HG02759 (cell line): Measurements from ENCODE around the gene C2CD2.

Experiments
- ATAC-seq: cut with Tn5 transposase; IDR thresholded peaks from one replicate; pipeline ENCODE4 v1.9.1; 2021; ENCODE audit warnings: mild to moderate bottlenecking, moderate library complexity; ENCODE audit not compliant: unreplicated experiment

Gene C2CD2

GRCh38 chr21:41916888-41917433 is 36.9 kb downstream of the C2CD2 start:
- ATAC-seq: no peak

- no peak for ATAC-seq
Measured at GRCh38 chr21:41914965-41915364, 38.9 kb downstream of the C2CD2 start.

DNA sequence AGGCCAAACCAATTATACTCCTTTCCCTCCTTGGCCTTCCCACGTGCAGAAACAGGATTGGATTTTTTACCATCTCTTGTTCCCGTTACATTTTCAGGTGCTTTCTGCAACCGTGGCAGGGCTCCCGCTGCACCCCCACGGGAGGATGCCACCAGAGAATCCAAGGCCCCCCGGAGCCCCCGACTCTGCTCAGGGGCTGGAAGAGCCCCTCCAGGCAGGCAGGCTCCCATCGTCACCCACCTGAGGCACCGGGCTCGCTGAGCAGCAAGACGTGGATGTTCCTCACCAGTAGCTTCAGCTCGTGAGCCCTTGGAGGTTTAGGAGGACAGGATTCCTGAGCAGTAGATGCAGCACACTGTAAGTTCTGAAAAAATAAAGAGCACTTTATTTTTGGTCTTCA is 39.5 kb downstream of the C2CD2 start:
- no peak for ATAC-seq

DNA sequence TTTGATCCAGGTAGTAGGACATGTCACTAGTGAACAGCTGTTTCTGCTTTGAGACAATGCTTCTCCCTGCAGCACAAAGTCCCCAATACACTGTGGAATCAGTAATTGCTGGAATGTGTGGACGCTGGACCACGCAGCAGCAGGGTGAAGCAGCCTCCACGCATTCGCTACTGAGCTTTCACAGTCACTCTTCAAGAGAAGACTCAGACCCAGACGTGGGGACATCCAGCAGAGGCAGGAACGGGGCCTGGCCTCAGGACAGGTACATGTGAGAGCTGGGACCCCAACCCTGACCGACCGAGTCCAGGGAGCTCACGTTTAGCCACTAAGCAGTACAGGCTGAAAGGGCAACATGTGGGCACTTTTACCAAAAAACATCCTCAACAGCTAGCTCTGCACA is 40.6 kb downstream of the C2CD2 start:
- no peak for ATAC-seq

DNA sequence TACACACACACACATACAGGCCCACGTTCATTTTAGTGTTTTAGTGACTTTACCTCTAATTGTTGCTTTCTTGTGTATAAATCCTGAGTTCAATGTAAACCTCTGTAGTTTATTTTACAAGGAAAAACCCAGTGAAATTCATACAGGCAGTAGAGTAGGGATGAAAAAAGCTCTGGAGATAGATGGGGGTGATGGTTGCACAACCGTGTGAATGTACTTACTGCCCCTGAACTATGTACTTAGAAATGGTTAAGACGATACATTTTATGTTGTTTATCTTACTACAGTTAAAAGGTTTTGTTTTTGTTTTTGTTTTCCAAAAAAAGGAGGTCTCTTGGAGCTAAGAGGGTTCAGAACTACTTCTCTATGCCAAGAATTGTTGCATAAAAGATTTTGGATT is 45.0 kb downstream of the C2CD2 start:
- ATAC-seq: no peak

GRCh38 chr21:41907496-41908258 is 46.1 kb downstream of the C2CD2 start:
- no peak for ATAC-seq

DNA sequence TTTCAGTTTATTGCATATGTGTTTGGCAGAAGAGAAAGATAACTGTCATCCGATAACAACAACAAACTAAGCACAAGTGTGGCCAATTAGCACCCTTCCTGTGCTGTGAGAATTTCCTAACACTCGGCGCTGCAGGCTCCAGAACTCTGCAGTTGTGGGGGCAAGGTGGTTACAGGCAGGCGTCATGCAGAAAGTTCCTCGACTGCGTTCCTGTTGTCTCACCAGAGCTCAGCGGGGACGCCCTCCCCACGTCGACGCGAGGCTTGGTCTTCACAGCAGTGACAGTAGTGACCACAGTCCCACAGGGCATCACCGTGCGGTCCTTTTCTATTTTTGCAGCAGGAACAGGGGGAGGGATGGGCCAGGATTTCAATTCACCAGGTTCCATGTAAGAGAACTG is 47.0 kb downstream of the C2CD2 start:
- ATAC-seq: no peak

DNA sequence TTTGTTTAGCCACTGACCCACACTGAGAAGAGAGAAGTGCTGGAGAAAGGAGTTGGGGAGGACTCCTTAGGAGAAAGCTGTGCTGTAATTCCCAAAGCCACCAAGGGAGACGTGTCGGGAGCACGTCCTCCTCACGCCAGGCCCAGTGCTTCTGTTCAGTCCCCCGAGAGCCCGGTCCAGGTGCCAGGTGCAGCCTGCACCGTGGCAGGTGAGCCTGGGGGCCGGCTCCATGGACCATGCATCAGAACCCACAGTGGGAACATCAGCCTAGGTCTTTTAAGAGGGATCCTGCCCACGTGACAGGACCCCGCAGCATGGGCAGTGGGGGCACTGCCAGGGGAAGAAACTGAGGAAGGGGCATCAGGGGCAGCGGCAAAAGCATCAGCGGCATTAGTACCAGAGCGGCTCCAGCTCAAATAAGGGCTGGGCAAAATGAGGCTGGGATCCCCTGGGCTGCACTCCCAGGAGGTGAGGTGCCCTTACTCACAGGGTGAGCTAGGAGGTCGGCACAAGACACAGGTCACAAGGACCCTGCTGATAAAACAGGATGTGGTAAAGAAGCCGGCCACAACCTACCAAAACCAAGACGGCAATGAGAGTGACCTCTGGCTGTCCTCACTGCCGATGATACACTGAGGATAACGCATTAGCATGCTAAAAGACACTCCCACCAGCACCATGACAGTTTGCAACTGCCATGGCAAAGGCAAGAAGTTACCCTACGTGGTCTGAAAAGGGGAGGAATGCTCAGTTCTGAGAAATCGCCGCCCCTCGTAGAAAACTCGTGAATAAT is 50.1 kb downstream of the C2CD2 start:
- ATAC-seq: no peak

- ATAC-seq: no peak
Measured at GRCh38 chr21:41902946-41903345, 50.9 kb downstream of the C2CD2 start.

- no peak for ATAC-seq
Measured at GRCh38 chr21:41901782-41902181, 52.0 kb downstream of the C2CD2 start.

GRCh38 chr21:41901099-41901498 is 52.7 kb downstream of the C2CD2 start:
- ATAC-seq: no peak

DNA sequence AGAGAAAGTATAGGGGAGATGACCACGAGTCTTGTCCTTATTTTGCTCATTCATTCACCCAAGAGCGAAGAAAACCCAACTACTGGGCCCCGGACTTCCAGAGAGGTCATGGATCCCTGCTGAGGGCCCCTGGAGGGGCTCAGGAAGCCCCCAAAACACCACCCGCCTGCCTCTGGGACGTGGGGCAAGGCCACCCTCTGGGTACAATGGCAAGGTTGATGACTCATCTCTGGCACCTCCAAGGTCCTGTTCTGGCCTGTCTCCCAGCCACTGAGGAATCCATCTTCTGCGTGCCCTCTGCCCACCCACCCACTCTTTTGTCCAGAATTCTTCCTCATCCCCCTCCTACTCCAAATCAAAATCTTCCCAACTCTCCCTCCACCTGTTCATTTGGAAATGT is 53.4 kb downstream of the C2CD2 start:
- no peak for ATAC-seq

- no peak for ATAC-seq
Measured at GRCh38 chr21:41899426-41900202, 54.2 kb downstream of the C2CD2 start.

DNA sequence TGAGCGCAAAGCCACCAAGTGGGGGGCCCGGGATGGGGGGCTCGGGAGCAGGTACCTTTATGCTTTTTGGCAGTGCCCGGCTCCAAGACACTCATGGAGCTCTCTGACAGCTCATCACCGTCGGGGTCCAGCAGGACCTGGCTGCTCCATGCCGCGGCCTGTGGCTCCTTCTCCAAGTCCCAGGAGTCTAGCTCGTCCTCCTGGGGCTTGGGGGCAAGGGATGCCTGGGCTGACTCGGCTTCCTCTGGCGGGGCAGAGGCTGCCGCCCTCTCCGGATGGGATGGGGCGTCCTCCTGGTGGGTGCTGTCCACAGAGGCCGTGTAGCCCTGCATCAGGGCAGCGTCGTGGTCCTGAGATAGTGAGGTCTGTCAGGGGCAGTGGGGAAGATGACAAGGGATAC is 54.8 kb downstream of the C2CD2 start:
- no peak for ATAC-seq

DNA sequence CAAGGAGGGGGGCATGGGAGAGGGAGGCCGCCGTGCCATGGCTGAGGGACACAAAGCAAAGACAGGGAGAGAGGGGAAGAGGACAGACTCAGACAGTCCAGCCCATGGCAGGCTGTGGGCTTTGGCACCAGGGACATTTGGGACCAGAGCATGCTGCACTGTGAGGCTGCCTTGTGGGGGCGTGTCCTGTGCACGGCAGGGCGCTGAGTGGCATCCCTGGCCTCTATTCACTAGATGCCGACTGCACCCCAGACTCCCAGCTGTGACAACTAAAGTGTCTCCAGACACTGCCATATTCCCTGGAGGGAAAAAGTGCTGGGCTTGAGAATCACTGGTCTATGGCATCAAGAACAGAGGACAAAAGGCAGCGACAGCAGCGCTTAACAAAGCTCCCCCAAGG is 56.1 kb downstream of the C2CD2 start:
- no peak for ATAC-seq

DNA sequence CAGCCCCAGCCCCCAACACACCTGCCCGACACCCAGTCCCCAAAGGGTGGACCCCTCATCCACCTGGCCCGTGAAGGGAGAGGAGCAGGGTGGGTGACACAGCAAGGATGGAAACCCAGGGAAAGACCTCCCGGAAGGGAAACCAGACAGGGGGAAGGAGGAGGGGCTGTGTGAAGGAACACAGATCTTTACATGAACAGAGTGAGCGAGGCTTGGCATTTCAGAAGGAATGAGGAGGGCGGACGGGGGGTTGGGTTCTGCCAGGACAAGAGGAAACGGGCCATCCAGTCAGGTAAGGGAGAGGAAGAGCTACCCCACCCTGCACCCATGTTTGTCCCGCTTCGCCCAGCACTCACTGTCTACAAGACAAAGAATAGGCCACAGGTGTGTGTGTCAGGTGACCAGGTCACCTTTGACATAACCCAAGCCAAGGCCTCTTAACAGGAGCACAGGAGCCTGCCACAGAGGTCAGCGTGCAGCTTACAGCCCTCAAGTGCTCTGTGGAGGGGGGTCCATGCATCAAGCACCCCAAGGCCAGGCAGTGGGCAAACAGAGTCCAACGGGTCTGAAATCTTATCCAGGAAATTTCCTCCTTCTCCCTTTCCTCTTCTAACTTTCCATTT is 56.7 kb downstream of the C2CD2 start:
- ATAC-seq: no peak

- peak; percentile 45 for ATAC-seq
Measured at GRCh38 chr21:41895643-41896493, 58.0 kb downstream of the C2CD2 start.

- ATAC-seq: no peak
Measured at GRCh38 chr21:41894922-41895557, 58.8 kb downstream of the C2CD2 start.

DNA sequence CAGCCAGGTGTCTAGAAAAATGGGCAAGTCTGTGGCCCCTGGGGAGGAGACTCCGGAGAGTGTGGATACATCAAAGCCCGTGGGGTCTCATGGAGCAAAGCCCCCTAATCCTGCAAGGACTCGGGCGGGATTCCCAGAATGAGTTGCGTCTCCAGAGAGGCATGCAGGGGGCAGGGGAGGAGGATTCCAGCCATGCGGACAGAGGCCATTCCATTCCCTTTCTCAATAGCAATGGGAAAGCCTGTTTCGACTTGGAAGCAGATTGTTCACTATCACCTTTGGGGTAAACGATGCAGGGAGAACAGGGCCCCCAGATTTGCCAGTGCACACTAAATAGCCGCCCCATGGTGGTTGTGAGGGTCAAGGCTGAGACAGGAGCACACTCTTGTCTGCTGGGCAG is 59.3 kb downstream of the C2CD2 start:
- no peak for ATAC-seq
